H1 (cell line): ENCODE data around the gene LIMS1. TPM values are rescaled to one million over a fixed set of nuclear protein-coding genes. Genes with fewer than 3 reads are reported as not detected.
A peak's percentile ranks its signal among the peaks of the same experiment; 100 is the strongest.

Experiments used
- CTCF ChIA-PET: fragments of 300-600 bp; sonication (Branson Sonifier 250); formaldehyde crosslinking; loops from one replicate; lab custom pipeline; 2021; ENCODE audit not compliant: partially characterized antibody; lab: Charles Lee
- POLR2A ChIA-PET: fragments of 300-600 bp; sonication (Branson Sonifier 250); formaldehyde crosslinking; loops from one replicate; lab custom pipeline; 2021; ENCODE audit warnings: inconsistent platforms; ENCODE audit not compliant: partially characterized antibody; lab: Charles Lee
- DNase-seq, 2 experiments: peaks; one replicate each; pipeline versions ENCODE4 v3.0.0 to v3.0.0-alpha.2; 2010 to 2022; ENCODE audit warnings: low spot score in 2 of 2, low read depth in 1 of 2, mixed read lengths in 1 of 2
- FAIRE-seq: peaks from 2 replicates; lab custom pipeline; 2011; peaks lifted over from hg19 to GRCh38; lab: Jason Lieb, UNC
- H2AFZ ChIP-seq: 2 replicates; pipeline ENCODE4 v1.8.1; 2012; ENCODE audit warnings: low read length, inconsistent platforms
- H2AK5ac ChIP-seq: 2 replicates; pipeline ENCODE4 v1.6.1; 2013; ENCODE audit warnings: low read depth, low read length
- H2BK120ac ChIP-seq: replicated peaks from 2 replicates; pipeline ENCODE3; 2013; ENCODE audit warnings: low read depth, low read length, inconsistent platforms
- H2BK12ac ChIP-seq: 2 replicates; pipeline ENCODE4 v1.6.1; 2013; ENCODE audit warnings: low read depth, low read length
- H2BK15ac ChIP-seq: 2 replicates; pipeline ENCODE4 v1.6.1; 2013; ENCODE audit warnings: low read length
- H2BK20ac ChIP-seq: 2 replicates; pipeline ENCODE4 v1.6.1; 2013; ENCODE audit warnings: low read length
- H2BK5ac ChIP-seq: 2 replicates; pipeline ENCODE4 v1.6.1; 2013; ENCODE audit warnings: low read depth, low read length
- H3K14ac ChIP-seq: 2 replicates; pipeline ENCODE4 v1.6.1; 2013; ENCODE audit warnings: inconsistent platforms; ENCODE audit not compliant: insufficient read length
- H3K18ac ChIP-seq: 2 replicates; pipeline ENCODE4 v1.6.1; 2013; ENCODE audit warnings: low read length; ENCODE audit errors: extremely low read depth
- H3K23ac ChIP-seq: 2 replicates; pipeline ENCODE4 v1.6.1; 2013; ENCODE audit warnings: inconsistent platforms; ENCODE audit not compliant: insufficient read length
- H3K23me2 ChIP-seq: 2 replicates; pipeline ENCODE4 v1.6.1; 2013; ENCODE audit warnings: low read depth, low read length
- H3K27ac ChIP-seq: 2 replicates; pipeline ENCODE4 v1.6.1; 2011; ENCODE audit warnings: low read depth, low read length, inconsistent platforms
- H3K27me3 ChIP-seq, 4 experiments: replicated peaks in 1 of 4; 1 replicate in 1 of 4; 2 replicates in 3 of 4; pipeline versions ENCODE4 v1.6.1 to v1.8.1; 2011 to 2013; ENCODE audit warnings: low read length in 3 of 4, mild to moderate bottlenecking in 3 of 4, inconsistent platforms in 2 of 4, mixed read lengths in 2 of 4, moderate library complexity in 1 of 4; ENCODE audit not compliant: control insufficient read depth in 3 of 4, insufficient read depth in 3 of 4; ENCODE audit errors: extremely low read depth in 1 of 4
- H3K36me3 ChIP-seq, 4 experiments: 2 replicates each; pipeline versions ENCODE4 v1.6.1 to v1.8.1; 2011 to 2013; ENCODE audit warnings: mild to moderate bottlenecking in 4 of 4, low read length in 3 of 4, moderate library complexity in 2 of 4, control low read depth in 1 of 4, inconsistent platforms in 1 of 4; ENCODE audit not compliant: insufficient read depth in 4 of 4, control insufficient read depth in 2 of 4
- H3K4ac ChIP-seq: replicated peaks from 2 replicates; pipeline ENCODE3; 2013; ENCODE audit warnings: low read length, low read depth, mixed read lengths, inconsistent platforms; ENCODE audit not compliant: insufficient read length
- H3K4me1 ChIP-seq, 4 experiments: replicated peaks in 1 of 4; 1 replicate in 1 of 4; 2 replicates in 3 of 4; pipeline versions ENCODE4 v1.6.1 to v1.8.1; 2011 to 2013; ENCODE audit warnings: low read length in 3 of 4, inconsistent platforms in 2 of 4, mixed read lengths in 1 of 4; ENCODE audit not compliant: insufficient read depth in 4 of 4, control insufficient read depth in 3 of 4
- H3K4me2 ChIP-seq, 2 experiments: 2 replicates each; pipeline versions ENCODE4 v1.6.1 to v1.8.1; 2011 to 2013; ENCODE audit warnings: low read depth in 2 of 2, low read length in 2 of 2, control low read depth in 1 of 2, inconsistent platforms in 1 of 2, mild to moderate bottlenecking in 1 of 2; ENCODE audit not compliant: insufficient read depth in 1 of 2
- H3K4me3 ChIP-seq, 4 experiments: fragments of 200-600, 300-600 bp in 1 of 4; sonication (generic), shearing (Covaris generic), sonication (Bioruptor Twin) in 1 of 4; 2 replicates each; pipeline versions ENCODE4 v1.5.1 to v1.8.1; 2011 to 2016; ENCODE audit warnings: low read length in 4 of 4, low read depth in 3 of 4, control low read depth in 2 of 4, inconsistent platforms in 2 of 4, mild to moderate bottlenecking in 2 of 4, mixed read lengths in 1 of 4, moderate library complexity in 1 of 4; ENCODE audit not compliant: insufficient read depth in 2 of 4; ENCODE audit errors: extremely low read depth in 1 of 4
- H3K56ac ChIP-seq: replicated peaks from 2 replicates; pipeline ENCODE3; 2013; ENCODE audit warnings: low read depth, mild to moderate bottlenecking, mixed read lengths, low read length, inconsistent platforms; ENCODE audit not compliant: insufficient read length
- H3K79me1 ChIP-seq: 2 replicates; pipeline ENCODE4 v1.6.1; 2013; ENCODE audit warnings: low read depth, low read length, control low read depth
- H3K79me2 ChIP-seq, 2 experiments: 2 replicates each; pipeline versions ENCODE4 v1.6.1 to v1.8.1; 2012 to 2013; ENCODE audit warnings: low read length in 2 of 2, mild to moderate bottlenecking in 2 of 2, inconsistent platforms in 1 of 2; ENCODE audit not compliant: insufficient read depth in 2 of 2, control insufficient read depth in 1 of 2
- H3K9ac ChIP-seq, 4 experiments: replicated peaks in 1 of 4; 1 replicate in 1 of 4; 2 replicates in 3 of 4; pipeline versions ENCODE4 v1.6.1 to v1.8.1; 2011 to 2013; ENCODE audit warnings: low read depth in 3 of 4, low read length in 3 of 4, control low read depth in 2 of 4, mild to moderate bottlenecking in 2 of 4, moderate library complexity in 2 of 4, inconsistent platforms in 1 of 4; ENCODE audit errors: extremely low read depth in 1 of 4
- H3K9me3 ChIP-seq, 2 experiments: 2 replicates each; pipeline versions ENCODE4 v1.6.1 to v1.8.1; 2012 to 2013; ENCODE audit warnings: mild to moderate bottlenecking in 2 of 2, moderate library complexity in 2 of 2, control low read depth in 1 of 2, inconsistent platforms in 1 of 2, low read depth in 1 of 2, low read length in 1 of 2, mixed read lengths in 1 of 2; ENCODE audit not compliant: insufficient read depth in 2 of 2
- H4K20me1 ChIP-seq, 2 experiments: replicated peaks in 1 of 2; 2 replicates each; pipeline versions ENCODE3 to v1.8.1; 2011 to 2013; ENCODE audit warnings: inconsistent platforms in 2 of 2, low read length in 2 of 2, mild to moderate bottlenecking in 1 of 2; ENCODE audit not compliant: insufficient read depth in 2 of 2, control insufficient read depth in 1 of 2
- H4K5ac ChIP-seq: 2 replicates; pipeline ENCODE4 v1.6.1; 2013; ENCODE audit warnings: low read length, low read depth, mixed read lengths, inconsistent platforms; ENCODE audit not compliant: insufficient read length
- H4K8ac ChIP-seq: 2 replicates; pipeline ENCODE4 v1.8.0; 2013; ENCODE audit warnings: mild to moderate bottlenecking, moderate library complexity, low read length, inconsistent platforms; ENCODE audit not compliant: insufficient read depth; ENCODE audit errors: extremely low read depth
- H4K91ac ChIP-seq: replicated peaks from 2 replicates; pipeline ENCODE3; 2013; ENCODE audit warnings: low read length, mixed read lengths, inconsistent platforms; ENCODE audit not compliant: insufficient read length
- CBX8 ChIP-seq: fragments of 300-800, 300-1000 bp; sonication (generic); IDR thresholded peaks from 2 replicates; pipeline ENCODE4 v1.7.1; 2016; ENCODE audit warnings: low read depth, low read length, borderline replicate concordance
- EZH2 ChIP-seq: fragments of 200-600 bp; sonication (generic); IDR thresholded peaks from 2 replicates; pipeline ENCODE4 v1.7.1; 2012; ENCODE audit warnings: low read depth, mild to moderate bottlenecking, moderate library complexity, low read length, inconsistent platforms; ENCODE audit not compliant: severe bottlenecking
- KDM4A ChIP-seq: IDR thresholded peaks from one replicate; pipeline ENCODE4 v1.7.1; 2012; ENCODE audit warnings: low read depth, mild to moderate bottlenecking, moderate library complexity, low read length, inconsistent platforms; ENCODE audit not compliant: severe bottlenecking
- POU5F1 ChIP-seq: IDR thresholded peaks from 2 replicates; pipeline ENCODE4 v1.6.1; 2011; ENCODE audit warnings: low read depth, mild to moderate bottlenecking, low read length, moderate library complexity
- SIN3A ChIP-seq, 2 experiments: IDR thresholded peaks in 1 of 2; conservative IDR thresholded peaks in 1 of 2; 2 replicates each; pipeline ENCODE4 v1.6.1; 2011 to 2012; ENCODE audit warnings: low read length in 2 of 2, improper control_type of control experiment in 1 of 2, low read depth in 1 of 2, mild to moderate bottlenecking in 1 of 2
- SRF ChIP-seq: IDR thresholded peaks from 2 replicates; pipeline ENCODE4 v1.6.1; 2011; ENCODE audit warnings: mild to moderate bottlenecking, low read depth, low read length, moderate library complexity
- USF2 ChIP-seq: IDR thresholded peaks from 2 replicates; pipeline ENCODE4 v1.6.1; 2011; ENCODE audit warnings: low read length, improper control_type of control experiment
- WGBS, 2 experiments: shearing (Covaris generic) in 1 of 2; methylation state at CpG; one replicate each; pipeline versions ENCODE4 v1.1.6 to v1.1.7; 2013 to 2015; ENCODE audit warnings: low lambda C conversion rate in 2 of 2, mixed read lengths in 2 of 2, inconsistent platforms in 1 of 2, low coverage in 1 of 2, missing lambda C conversion rate in 1 of 2; ENCODE audit not compliant: insufficient replicate concordance in 2 of 2, insufficient coverage in 1 of 2, insufficient read length in 1 of 2; ENCODE audit errors: extremely low coverage in 1 of 2, missing lambda C conversion rate in 1 of 2; 5-methylcytosine and 5-hydroxymethylcytosine counted together
- polyA plus RNA-seq, 7 experiments: library from polyadenylated mRNA; depleted of rRNA in 3 of 7; stranded (reverse) in 5 of 7; unstranded in 2 of 7; fragments of >200 nt in 5 of 7; fragments of 200-250 nt in 2 of 7; gene quantifications; 1 replicate in 5 of 7; 2 replicates in 1 of 7; 4 replicates in 1 of 7; pipeline versions ENCODE4 v1.2.1 to v1.2.3, GENCODE V29; 2011 to 2013; ENCODE audit warnings: missing spikeins in 2 of 7, mixed read lengths in 2 of 7
- total RNA-seq: library from RNA; stranded (reverse); fragmentation: NEBNext Ultra II Directional; extraction: Animal tissue kit (Norgen Biotek cat#: 25700); gene quantifications from 2 replicates; pipeline ENCODE4 v1.2.1, GENCODE V29; 2021
- TF ChIP-seq, protein P1 (sequence below), 3 experiments: IDR thresholded peaks; 1 replicate in 2 of 3; 2 replicates in 1 of 3; pipeline versions ENCODE4 v1.5.1 to v1.6.1; 2011; ENCODE audit warnings: low read length in 3 of 3, mild to moderate bottlenecking in 3 of 3, inconsistent platforms in 2 of 3, low read depth in 1 of 3, moderate library complexity in 1 of 3; ENCODE audit not compliant: insufficient read depth in 1 of 3; ENCODE audit errors: control extremely low read depth in 1 of 3

LIMS1 gene
- total and polyA plus RNA-seq, 2 of the 8 experiments (the other 6 are each of a cell fraction or from before 2014, with no cell fraction given), result 24.1 to 36.7 TPM

DNA sequence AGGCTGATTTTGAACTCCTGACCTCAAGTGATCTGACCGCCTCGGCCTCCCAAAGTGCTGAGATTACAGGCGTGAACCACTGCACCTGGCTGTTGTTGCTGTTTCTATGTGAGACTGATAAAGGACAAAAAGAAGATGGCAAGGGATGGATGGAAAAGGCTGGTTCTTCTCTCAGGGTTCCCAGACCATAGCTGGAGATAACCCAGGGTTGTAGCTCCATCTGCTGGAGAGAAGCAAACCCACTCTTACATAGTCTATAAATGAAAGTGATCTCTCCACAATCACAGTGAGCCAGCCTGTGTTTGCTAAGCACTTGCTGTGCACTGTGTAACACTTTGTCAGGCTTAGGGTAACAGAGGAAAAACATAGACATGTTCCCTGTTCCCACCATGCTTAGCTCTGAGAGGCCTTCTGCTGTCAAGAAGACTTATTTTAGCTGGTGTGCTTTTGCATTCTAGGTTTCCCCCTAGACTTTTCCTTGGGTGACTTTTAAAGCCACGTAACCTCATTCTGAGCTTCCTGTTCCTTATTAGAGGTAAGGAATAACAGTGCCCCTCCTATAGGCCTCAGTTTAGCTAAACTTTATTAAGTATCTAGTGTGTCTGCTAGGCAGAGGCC is 49.7 kb downstream of the LIMS1 start:
- WGBS, 2 experiments, result 70% methylated on average over 4 of the region's 4 CpGs; no CpG with 5 or more reads in 1 of the 2 experiments
- ChIA-PET POLR2A (interaction anchor here (0.9 to 1.5 kb wide), 4 partner anchors 9 to 136 kb away, joined by 3 to 6 read pairs (median 4); no protein-coding TSS in a partner anchor), CTCF (interaction anchor here (0.7 to 5.1 kb wide), 38 partner anchors 9 to 400 kb away, joined by 3 to 54 read pairs (median 4); partner anchors contain the start of gene GCC2)
- Histone ChIP-seq H3K4ac (no peak overlapping the region), H2BK5ac (no peak overlapping the region), H2BK20ac (no peak overlapping the region), H4K8ac (no peak overlapping the region), H3K14ac (no peak overlapping the region), H3K4me1 (peaks cover 0 to 4% (median 3%) of the 10 kb centered on the region in 4 experiments; a peak in 4 of 7 replicates), H3K36me3 (no peaks in the 10 kb centered on the region), H4K5ac (no peak overlapping the region), H3K9me3 (no peaks in the 10 kb centered on the region), H3K18ac (no peak overlapping the region), H4K20me1 (no peaks in the 10 kb centered on the region), H3K79me2 (peaks cover 0 to 18% of the 10 kb centered on the region in 2 experiments; a peak in 2 of 4 replicates), H3K4me3 (no peak overlapping the region), H2BK12ac (no peak overlapping the region), H3K4me2 (no peak overlapping the region), H3K27me3 (no peaks in the 10 kb centered on the region), H3K23me2 (no peaks in the 10 kb centered on the region), H3K9ac (no peak overlapping the region), H3K27ac (no peak overlapping the region), H2AK5ac (no peak overlapping the region), H2BK15ac (no peak overlapping the region), H3K23ac (no peak overlapping the region), H3K79me1 (peaks cover 3% of the 10 kb centered on the region; the same call in 1 of the 2 replicates), H4K91ac (no peak overlapping the region), H3K56ac (no peak overlapping the region), H2BK120ac (no peak overlapping the region), H2AFZ (no peak overlapping the region)
- FAIRE-seq (peak; percentile 81), DNase-seq (no peak)
- TF ChIP-seq, protein P1, sequence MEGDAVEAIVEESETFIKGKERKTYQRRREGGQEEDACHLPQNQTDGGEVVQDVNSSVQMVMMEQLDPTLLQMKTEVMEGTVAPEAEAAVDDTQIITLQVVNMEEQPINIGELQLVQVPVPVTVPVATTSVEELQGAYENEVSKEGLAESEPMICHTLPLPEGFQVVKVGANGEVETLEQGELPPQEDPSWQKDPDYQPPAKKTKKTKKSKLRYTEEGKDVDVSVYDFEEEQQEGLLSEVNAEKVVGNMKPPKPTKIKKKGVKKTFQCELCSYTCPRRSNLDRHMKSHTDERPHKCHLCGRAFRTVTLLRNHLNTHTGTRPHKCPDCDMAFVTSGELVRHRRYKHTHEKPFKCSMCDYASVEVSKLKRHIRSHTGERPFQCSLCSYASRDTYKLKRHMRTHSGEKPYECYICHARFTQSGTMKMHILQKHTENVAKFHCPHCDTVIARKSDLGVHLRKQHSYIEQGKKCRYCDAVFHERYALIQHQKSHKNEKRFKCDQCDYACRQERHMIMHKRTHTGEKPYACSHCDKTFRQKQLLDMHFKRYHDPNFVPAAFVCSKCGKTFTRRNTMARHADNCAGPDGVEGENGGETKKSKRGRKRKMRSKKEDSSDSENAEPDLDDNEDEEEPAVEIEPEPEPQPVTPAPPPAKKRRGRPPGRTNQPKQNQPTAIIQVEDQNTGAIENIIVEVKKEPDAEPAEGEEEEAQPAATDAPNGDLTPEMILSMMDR (IDR thresholded peaks at IDR 0.05; ENCODE audit: control extremely low read depth in 1 of 3, insufficient read depth in 1 of 3, low read depth in 1 of 3, low read length in 3 of 3), result peak in 2 of 3 experiments; percentile 72 to 82; a peak in 3 of 4 replicates
- TF ChIP-seq KDM4A (no peak), SIN3A (conservative IDR thresholded peaks at IDR 0.05 in 1 of 2, IDR thresholded peaks at IDR 0.05 in 1 of 2; ENCODE audit: low read depth in 1 of 2, low read length in 2 of 2) (no peak), SRF (no peak), POU5F1 (no peak), USF2 (no peak), EZH2 (no peak), CBX8 (no peak)
